PFSK-1 (cell line): ENCODE measurements around the gene LYL1.
A peak's percentile ranks its signal among the peaks of the same experiment; 100 is the strongest.

Experiments used
- FOXP2 ChIP-seq: optimal IDR thresholded peaks from 2 replicates; pipeline ENCODE3; 2011; ENCODE audit warnings: borderline replicate concordance, control low read depth, inconsistent platforms; ENCODE audit not compliant: insufficient read depth; ENCODE audit errors: extremely low read length, extremely low read depth
- POLR2AphosphoS5 ChIP-seq: IDR thresholded peaks from 2 replicates; pipeline ENCODE4 v1.6.1; 2012; ENCODE audit warnings: low read depth, mild to moderate bottlenecking, control low read depth, low read length, moderate library complexity
- SIN3A ChIP-seq: IDR thresholded peaks from 2 replicates; pipeline ENCODE4 v1.6.1; 2012; ENCODE audit warnings: mild to moderate bottlenecking, low read length, moderate library complexity, borderline replicate concordance; ENCODE audit not compliant: insufficient read depth
- TAF1 ChIP-seq: IDR thresholded peaks from 2 replicates; pipeline ENCODE4 v1.6.1; 2012; ENCODE audit warnings: low read length, control low read depth, borderline replicate concordance; ENCODE audit not compliant: insufficient read depth
- TF ChIP-seq, protein P1 (sequence below), 2 experiments: IDR thresholded peaks; 2 replicates each; pipeline versions ENCODE4 v1.6.1 to v1.8.0; 2011 to 2012; ENCODE audit warnings: low read depth in 2 of 2, low read length in 2 of 2, control low read depth in 1 of 2, inconsistent platforms in 1 of 2, mild to moderate bottlenecking in 1 of 2, moderate library complexity in 1 of 2; ENCODE audit not compliant: insufficient read depth in 1 of 2

The LYL1 gene

DNA sequence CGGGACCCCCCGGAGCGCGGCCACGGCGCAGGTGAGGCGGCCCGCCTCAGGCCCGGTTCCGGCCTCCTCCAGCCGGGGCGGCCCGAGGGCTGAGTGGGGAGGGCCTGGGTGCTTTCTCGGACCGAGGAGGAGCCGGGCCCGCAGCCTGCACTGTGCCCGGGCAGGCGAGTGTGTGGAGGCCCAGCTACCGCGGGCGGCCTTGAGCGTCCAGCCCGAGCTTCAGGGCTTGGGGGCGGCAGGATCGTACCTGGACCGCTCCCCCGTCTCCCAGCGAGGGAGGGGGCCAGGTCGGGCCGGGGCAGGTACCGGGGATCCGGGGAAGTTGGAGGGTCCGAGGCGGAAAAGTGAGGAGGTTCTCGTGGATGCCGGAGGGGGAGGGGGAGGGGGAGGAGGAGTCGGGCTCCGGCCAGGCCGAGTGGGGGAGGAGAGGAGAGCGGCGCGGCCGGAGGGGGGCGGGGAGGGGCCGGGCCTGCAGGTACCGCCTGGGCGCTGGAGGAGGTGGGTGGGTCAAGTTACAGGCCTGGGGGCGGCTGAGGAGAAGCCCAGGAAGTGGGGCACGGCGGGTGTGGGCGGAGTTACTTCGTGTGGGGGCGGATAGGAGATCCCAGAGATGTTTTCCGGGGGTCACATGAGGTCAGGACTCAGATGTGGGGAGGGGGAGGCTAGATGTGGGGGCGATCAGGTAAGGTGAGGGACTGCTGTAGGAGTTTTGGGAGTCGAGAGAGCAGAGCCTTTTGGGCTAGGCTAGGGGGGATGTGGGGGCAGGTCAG, 16.0 kb upstream of the LYL1 start:
- TF ChIP-seq SIN3A (no peak; the same call in 1 of the 2 replicates), TAF1 (no peak), FOXP2 (no peak), POLR2AphosphoS5 (no peak)
- TF ChIP-seq, protein P1, sequence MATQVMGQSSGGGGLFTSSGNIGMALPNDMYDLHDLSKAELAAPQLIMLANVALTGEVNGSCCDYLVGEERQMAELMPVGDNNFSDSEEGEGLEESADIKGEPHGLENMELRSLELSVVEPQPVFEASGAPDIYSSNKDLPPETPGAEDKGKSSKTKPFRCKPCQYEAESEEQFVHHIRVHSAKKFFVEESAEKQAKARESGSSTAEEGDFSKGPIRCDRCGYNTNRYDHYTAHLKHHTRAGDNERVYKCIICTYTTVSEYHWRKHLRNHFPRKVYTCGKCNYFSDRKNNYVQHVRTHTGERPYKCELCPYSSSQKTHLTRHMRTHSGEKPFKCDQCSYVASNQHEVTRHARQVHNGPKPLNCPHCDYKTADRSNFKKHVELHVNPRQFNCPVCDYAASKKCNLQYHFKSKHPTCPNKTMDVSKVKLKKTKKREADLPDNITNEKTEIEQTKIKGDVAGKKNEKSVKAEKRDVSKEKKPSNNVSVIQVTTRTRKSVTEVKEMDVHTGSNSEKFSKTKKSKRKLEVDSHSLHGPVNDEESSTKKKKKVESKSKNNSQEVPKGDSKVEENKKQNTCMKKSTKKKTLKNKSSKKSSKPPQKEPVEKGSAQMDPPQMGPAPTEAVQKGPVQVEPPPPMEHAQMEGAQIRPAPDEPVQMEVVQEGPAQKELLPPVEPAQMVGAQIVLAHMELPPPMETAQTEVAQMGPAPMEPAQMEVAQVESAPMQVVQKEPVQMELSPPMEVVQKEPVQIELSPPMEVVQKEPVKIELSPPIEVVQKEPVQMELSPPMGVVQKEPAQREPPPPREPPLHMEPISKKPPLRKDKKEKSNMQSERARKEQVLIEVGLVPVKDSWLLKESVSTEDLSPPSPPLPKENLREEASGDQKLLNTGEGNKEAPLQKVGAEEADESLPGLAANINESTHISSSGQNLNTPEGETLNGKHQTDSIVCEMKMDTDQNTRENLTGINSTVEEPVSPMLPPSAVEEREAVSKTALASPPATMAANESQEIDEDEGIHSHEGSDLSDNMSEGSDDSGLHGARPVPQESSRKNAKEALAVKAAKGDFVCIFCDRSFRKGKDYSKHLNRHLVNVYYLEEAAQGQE (IDR thresholded peaks at IDR 0.05; ENCODE audit: insufficient read depth in 1 of 2, low read depth in 2 of 2, low read length in 2 of 2): no peak

GRCh38 chr19:13117772-13118423, 15.2 kb upstream of the LYL1 start, which contains the start of gene NACC1:
NACC1 (plus strand) TSS chr19:13118264; CDS start chr19:13135208, 16,944 bp downstream.
- TF ChIP-seq SIN3A: no peak
- peak; percentile 81 for TF ChIP-seq FOXP2
- TF ChIP-seq, protein P1 (IDR thresholded peaks at IDR 0.05; ENCODE audit: insufficient read depth in 1 of 2, low read depth in 2 of 2, low read length in 2 of 2): 0 out of 4 replicates have a peak, but pooled peaks of 1 of the 2 experiments have one; percentile 19
- peak; percentile 87 for TF ChIP-seq TAF1

- TF ChIP-seq FOXP2 (no peak), POLR2AphosphoS5 (no peak), TAF1 (no peak), SIN3A (no peak)
- TF ChIP-seq, protein P1 (IDR thresholded peaks at IDR 0.05; ENCODE audit: insufficient read depth in 1 of 2, low read depth in 2 of 2, low read length in 2 of 2): no peak
These were observed 14.6 kb upstream of the LYL1 start for GRCh38 chr19:13117176-13117771.

DNA sequence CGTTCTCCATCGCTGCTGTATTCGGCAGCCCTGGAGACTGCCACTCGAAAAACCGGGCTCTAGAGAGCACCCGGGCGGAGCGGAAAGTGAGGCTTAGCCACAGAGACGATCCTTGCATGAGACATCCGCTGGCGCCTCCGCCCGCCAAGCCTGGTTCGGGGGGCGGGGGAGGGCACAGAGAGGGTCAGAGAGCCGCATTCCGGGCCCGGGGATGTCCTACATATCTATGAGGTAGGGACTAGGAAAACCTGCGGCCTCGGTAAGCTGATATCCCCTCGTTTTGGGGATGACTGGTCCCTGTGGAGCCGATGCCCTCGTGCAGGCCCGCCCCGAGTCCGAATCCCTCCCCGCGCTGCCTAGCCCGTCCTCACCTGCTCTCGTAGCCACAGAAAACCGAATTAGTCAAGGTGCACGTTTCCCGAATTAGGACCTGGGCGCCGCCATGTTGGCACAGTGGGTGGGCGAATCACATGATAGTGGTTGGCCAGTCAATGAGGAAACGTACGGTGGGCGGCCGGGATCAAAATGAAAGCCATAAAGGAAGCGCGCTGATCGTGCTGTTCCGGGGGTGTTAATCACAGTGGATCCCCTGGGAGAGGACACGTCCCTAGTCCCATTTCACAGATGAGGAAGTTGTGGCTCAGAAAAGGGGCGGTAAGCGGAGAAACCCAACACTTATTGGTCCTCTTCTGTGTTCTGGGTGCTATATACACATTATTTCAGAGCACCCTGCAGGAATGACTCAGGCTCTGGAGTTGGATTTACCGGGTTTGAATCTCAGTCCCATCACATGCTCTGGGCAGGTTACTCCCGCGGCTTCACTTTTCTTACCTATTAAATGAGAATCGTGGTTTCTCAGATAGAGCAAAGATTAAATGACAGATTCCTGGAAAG, 13.9 kb upstream of the LYL1 start, which contains the start of gene TRMT1:
TRMT1 (minus strand) TSS at position 459 of the 894 bp plus-strand sequence; CDS start at position 118, 341 bp downstream.
- TF ChIP-seq POLR2AphosphoS5 (peak; percentile 46; the same call in 1 of the 2 replicates), FOXP2 (peak; percentile 9), TAF1 (peak; percentile 69; the same call in 1 of the 2 replicates), SIN3A (peak; percentile 96; the same call in 1 of the 2 replicates)
- TF ChIP-seq, protein P1 (IDR thresholded peaks at IDR 0.05; ENCODE audit: insufficient read depth in 1 of 2, low read depth in 2 of 2, low read length in 2 of 2): 0 out of 4 replicates have a peak, but pooled peaks of 1 of the 2 experiments have one; percentile 23
